ENCODE data around the gene CHRNA10.

DNA sequence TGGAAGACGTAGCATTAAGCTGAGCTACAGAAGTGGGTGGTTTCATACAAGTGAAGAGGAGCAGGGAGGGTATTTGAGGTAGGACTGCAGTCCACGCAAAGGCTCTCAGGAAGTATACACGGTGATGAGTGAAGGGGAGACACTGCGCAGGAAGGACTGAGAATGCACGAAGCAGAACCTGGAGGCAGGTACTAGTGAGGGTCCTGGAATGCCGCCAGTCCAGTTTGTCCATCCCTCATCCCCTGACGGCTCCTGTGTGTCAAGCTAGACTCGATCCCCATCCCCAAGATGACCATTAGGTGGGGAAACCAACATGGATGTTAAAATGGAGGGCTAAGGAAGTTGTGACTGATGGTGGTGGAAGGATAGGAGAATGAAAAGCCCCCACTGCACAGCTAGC, 53.2 kb downstream of the CHRNA10 start:
- no peak for TF ChIP-seq ZNF274 (IDR thresholded peaks at IDR 0.05; ENCODE audit: insufficient read depth, insufficient read length)
- TF ChIP-seq, protein P1, sequence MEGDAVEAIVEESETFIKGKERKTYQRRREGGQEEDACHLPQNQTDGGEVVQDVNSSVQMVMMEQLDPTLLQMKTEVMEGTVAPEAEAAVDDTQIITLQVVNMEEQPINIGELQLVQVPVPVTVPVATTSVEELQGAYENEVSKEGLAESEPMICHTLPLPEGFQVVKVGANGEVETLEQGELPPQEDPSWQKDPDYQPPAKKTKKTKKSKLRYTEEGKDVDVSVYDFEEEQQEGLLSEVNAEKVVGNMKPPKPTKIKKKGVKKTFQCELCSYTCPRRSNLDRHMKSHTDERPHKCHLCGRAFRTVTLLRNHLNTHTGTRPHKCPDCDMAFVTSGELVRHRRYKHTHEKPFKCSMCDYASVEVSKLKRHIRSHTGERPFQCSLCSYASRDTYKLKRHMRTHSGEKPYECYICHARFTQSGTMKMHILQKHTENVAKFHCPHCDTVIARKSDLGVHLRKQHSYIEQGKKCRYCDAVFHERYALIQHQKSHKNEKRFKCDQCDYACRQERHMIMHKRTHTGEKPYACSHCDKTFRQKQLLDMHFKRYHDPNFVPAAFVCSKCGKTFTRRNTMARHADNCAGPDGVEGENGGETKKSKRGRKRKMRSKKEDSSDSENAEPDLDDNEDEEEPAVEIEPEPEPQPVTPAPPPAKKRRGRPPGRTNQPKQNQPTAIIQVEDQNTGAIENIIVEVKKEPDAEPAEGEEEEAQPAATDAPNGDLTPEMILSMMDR (IDR thresholded peaks at IDR 0.05 in 2 of 3, conservative IDR thresholded peaks at IDR 0.05 in 1 of 3; ENCODE audit: control insufficient read depth in 2 of 3, extremely low read depth in 1 of 3, insufficient read depth in 1 of 3, low read depth in 3 of 3, low read length in 3 of 3) = no peak

Data from GM12878 (cell line).